ENCODE measurements around the gene OTOF. TPM values are rescaled to one million over a fixed set of nuclear protein-coding genes. Genes with fewer than 3 reads are reported as not detected.

Gene OTOF
- total RNA-seq, 1 donor from 2014 or later, result not detected

- no peak for DNase-seq
- Histone ChIP-seq H3K27ac (replicated peaks) (no peak overlapping the region), H3K4me1 (peaks cover 14% of the 10 kb centered on the region), H3K27me3 (ENCODE audit: low read depth) (no peaks in the 10 kb centered on the region), H3K9me3 (replicated peaks) (no peaks in the 10 kb centered on the region), H3K4me3 (no peak overlapping the region), H3K36me3 (no peaks in the 10 kb centered on the region)
- intact Hi-C loops (cut with micrococcal nuclease), result no loop called here
- TF ChIP-seq CTCF (IDR thresholded peaks at IDR 0.05; ENCODE audit: borderline replicate concordance), result no peak
These were observed 606 bp downstream of the OTOF start for GRCh38 chr2:26477126-26477910.

- Histone ChIP-seq H3K27me3 (ENCODE audit: low read depth) (no peaks in the 10 kb centered on the region), H3K9me3 (replicated peaks) (no peaks in the 10 kb centered on the region), H3K4me3 (no peak overlapping the region), H3K36me3 (no peaks in the 10 kb centered on the region), H3K27ac (replicated peaks) (no peak overlapping the region), H3K4me1 (peaks cover 14% of the 10 kb centered on the region)
- no peak for TF ChIP-seq CTCF (IDR thresholded peaks at IDR 0.05; ENCODE audit: borderline replicate concordance)
- no peak for DNase-seq
- intact Hi-C loops (cut with micrococcal nuclease), result no loop called here
These were observed 2.0 kb downstream of the OTOF start for GRCh38 chr2:26475832-26476501.

- H3K9me3 ChIP-seq (replicated peaks), result peaks cover 4% of the 10 kb centered on the region
- H3K36me3 ChIP-seq, result no peaks in the 10 kb centered on the region
- DNase-seq, result no peak
- peaks cover 14% of the 10 kb centered on the region for H3K4me1 ChIP-seq
- H3K27ac ChIP-seq (replicated peaks), result no peak overlapping the region
- intact Hi-C loops (cut with micrococcal nuclease), result no loop called here
- no peaks in the 10 kb centered on the region for H3K27me3 ChIP-seq (ENCODE audit: low read depth)
- H3K4me3 ChIP-seq, result no peak overlapping the region
- TF ChIP-seq CTCF (IDR thresholded peaks at IDR 0.05; ENCODE audit: borderline replicate concordance), result no peak
These were observed 2.9 kb downstream of the OTOF start for GRCh38 chr2:26475037-26475436.

- Histone ChIP-seq H3K9me3 (replicated peaks) (peaks cover 11% of the 10 kb centered on the region), H3K4me3 (no peak overlapping the region), H3K36me3 (no peaks in the 10 kb centered on the region), H3K4me1 (peaks cover 14% of the 10 kb centered on the region), H3K27me3 (ENCODE audit: low read depth) (no peaks in the 10 kb centered on the region), H3K27ac (replicated peaks) (no peak overlapping the region)
- no peak for DNase-seq
- TF ChIP-seq CTCF (IDR thresholded peaks at IDR 0.05; ENCODE audit: borderline replicate concordance), result no peak
- intact Hi-C loops (cut with micrococcal nuclease), result no loop called here
These were observed 3.6 kb downstream of the OTOF start for GRCh38 chr2:26474261-26474785.

- Histone ChIP-seq H3K9me3 (replicated peaks) (peaks cover 15% of the 10 kb centered on the region), H3K4me1 (peaks cover 14% of the 10 kb centered on the region), H3K4me3 (no peak overlapping the region), H3K27me3 (ENCODE audit: low read depth) (no peaks in the 10 kb centered on the region), H3K36me3 (no peaks in the 10 kb centered on the region), H3K27ac (replicated peaks) (no peak overlapping the region)
- DNase-seq, result no peak
- intact Hi-C loops (cut with micrococcal nuclease), result no loop called here
- TF ChIP-seq CTCF (IDR thresholded peaks at IDR 0.05; ENCODE audit: borderline replicate concordance), result no peak
These were observed 4.1 kb downstream of the OTOF start for GRCh38 chr2:26473796-26474195.

Measured in left ventricle myocardium inferior (tissue), 1 donor.